NB4 (cell line): ENCODE results near the gene SOD1.

Source experiments
- DNase-seq: peaks from one replicate; pipeline ENCODE4 v3.0.0; 2010; ENCODE audit warnings: low read depth
- H3K4me3 ChIP-seq: one replicate; pipeline ENCODE4 v1.5.1; 2011; ENCODE audit warnings: mild to moderate bottlenecking, low read depth, low read length, moderate library complexity
- MYC ChIP-seq: IDR thresholded peaks from 2 replicates; pipeline ENCODE4 v1.6.1; 2011; ENCODE audit warnings: low read depth, low read length
- POLR2A ChIP-seq: IDR thresholded peaks from 2 replicates; pipeline ENCODE4 v1.6.1; 2011; ENCODE audit warnings: mild to moderate bottlenecking; ENCODE audit not compliant: insufficient read length; ENCODE audit errors: extremely low read depth
- TF ChIP-seq, protein P1 (sequence below): IDR thresholded peaks from one replicate; pipeline ENCODE4 v1.5.1; 2012; ENCODE audit warnings: low read depth, low read length
- TF ChIP-seq, protein P2 (sequence below): IDR thresholded peaks from 2 replicates; pipeline ENCODE4 v1.6.1; 2011; ENCODE audit warnings: low read depth, low read length

SOD1 gene

DNA sequence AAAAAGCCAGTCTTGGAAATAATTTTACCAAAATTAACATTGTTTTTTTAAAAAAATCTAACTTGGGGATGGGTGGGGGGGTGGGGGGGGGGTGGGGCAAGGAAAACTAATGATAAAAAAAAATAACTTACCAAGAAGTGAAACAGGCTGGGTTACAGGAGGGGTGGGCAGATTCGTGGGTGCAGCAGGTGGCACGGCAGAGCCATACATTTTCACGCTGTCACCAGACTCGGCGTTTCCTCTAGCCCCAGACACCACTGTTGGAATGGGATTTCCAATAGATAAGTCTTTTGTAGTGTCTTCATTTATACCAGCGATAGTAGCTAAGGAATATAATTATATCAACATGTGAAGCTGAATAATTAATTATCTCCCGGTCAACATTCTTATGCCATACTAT is 25.4 kb downstream of the SOD1 start:
- no peak for DNase-seq
- TF ChIP-seq POLR2A (no peak), MYC (no peak)
- TF ChIP-seq, protein P1, sequence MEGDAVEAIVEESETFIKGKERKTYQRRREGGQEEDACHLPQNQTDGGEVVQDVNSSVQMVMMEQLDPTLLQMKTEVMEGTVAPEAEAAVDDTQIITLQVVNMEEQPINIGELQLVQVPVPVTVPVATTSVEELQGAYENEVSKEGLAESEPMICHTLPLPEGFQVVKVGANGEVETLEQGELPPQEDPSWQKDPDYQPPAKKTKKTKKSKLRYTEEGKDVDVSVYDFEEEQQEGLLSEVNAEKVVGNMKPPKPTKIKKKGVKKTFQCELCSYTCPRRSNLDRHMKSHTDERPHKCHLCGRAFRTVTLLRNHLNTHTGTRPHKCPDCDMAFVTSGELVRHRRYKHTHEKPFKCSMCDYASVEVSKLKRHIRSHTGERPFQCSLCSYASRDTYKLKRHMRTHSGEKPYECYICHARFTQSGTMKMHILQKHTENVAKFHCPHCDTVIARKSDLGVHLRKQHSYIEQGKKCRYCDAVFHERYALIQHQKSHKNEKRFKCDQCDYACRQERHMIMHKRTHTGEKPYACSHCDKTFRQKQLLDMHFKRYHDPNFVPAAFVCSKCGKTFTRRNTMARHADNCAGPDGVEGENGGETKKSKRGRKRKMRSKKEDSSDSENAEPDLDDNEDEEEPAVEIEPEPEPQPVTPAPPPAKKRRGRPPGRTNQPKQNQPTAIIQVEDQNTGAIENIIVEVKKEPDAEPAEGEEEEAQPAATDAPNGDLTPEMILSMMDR, result no peak
- TF ChIP-seq, protein P2, sequence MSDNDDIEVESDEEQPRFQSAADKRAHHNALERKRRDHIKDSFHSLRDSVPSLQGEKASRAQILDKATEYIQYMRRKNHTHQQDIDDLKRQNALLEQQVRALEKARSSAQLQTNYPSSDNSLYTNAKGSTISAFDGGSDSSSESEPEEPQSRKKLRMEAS, result no peak

DNA sequence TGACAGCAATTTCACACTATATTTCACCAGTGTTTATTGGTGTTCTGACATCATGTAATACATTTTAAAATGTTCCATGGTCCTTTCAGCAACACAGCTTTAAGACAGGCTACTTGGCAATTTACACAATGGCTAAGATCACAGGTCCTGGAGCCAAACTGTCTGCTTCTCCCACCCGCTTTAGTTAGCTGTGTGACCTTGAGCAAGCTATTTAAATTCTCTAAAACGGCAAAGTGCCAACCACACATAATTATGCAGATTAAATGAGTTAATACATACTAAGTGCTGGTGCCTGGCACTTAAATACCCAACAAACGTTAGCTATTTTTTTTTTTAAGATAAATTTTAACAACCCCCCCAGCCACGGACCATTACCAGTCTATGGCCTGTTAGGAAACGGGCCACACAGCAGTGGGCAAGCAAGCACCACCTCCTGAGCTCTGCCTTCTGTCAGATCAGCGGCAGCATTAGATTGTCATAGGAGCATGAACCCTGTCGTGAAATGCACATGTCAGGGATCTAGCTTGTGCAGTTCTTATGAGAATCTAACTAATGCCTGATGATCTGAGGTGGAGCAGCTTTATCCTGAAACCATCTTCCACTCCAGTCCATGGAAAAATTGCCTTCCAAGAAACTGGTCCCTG is 26.9 kb downstream of the SOD1 start:
- TF ChIP-seq MYC (no peak), POLR2A (no peak)
- TF ChIP-seq, protein P1, result no peak
- TF ChIP-seq, protein P2, result no peak
- DNase-seq, result no peak
- H3K4me3 ChIP-seq, result no peak overlapping the region

More for the DNA sequence above, 25.4 kb downstream of the SOD1 start:
- H3K4me3 ChIP-seq, result no peak overlapping the region

DNA sequence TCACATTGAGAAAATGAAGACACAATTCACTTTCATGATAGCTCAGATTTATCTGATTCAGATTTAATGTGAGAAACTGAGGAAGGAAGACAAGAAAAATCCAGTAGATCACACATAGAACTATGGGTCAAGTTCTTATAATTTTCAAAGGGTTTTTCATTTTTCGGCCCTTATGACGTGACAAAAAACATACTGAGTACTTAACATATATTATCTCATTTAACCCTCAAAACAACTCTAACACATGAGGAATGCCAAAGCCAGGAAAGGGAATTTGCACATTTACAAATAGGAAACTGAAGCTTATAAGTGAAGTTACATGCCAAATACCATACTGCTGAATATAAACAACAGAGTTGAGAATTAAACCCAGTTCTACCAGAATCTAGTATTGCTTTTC is 27.6 kb downstream of the SOD1 start:
- TF ChIP-seq, protein P2, result no peak
- TF ChIP-seq, protein P1, result no peak
- TF ChIP-seq POLR2A (no peak), MYC (no peak)
- DNase-seq, result no peak
- no peak overlapping the region for H3K4me3 ChIP-seq

DNA sequence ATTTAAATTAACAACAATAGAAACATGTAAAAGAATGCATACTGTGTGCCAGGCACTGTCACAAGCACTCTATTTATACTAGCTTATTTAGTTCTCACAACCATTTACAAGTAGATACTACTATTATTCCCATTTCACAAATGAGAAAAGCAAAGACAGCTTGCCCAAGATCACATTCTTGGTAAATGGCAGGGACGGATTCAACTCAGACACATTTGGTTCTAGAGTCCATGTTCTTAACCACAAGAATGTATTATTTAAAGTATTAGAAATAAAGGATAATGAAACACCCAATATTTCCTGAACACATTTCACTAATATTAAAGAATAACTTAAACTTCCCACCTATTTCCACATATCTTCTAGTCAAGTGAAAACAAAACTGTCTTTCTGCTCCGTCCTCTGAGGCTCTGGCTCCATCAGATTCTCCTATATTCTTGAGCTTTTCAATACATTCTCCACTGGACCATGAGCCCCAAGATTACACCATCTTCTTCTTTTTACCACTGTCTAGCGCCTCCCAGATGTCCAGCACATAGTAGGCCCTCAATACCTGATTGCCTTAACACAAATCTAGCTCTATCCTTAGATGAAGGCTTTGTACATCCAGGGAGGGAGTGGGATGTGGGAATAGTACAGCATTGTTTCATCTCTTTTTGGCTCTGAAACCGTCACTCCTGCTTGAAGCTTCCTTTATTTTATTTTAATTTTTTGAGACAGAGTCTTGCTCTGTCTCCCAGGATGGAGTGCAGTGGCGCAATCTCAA is 29.3 kb downstream of the SOD1 start:
- no peak overlapping the region for H3K4me3 ChIP-seq
- DNase-seq, result no peak
- TF ChIP-seq POLR2A (no peak), MYC (no peak)
- TF ChIP-seq, protein P1, result no peak
- TF ChIP-seq, protein P2, result no peak

DNA sequence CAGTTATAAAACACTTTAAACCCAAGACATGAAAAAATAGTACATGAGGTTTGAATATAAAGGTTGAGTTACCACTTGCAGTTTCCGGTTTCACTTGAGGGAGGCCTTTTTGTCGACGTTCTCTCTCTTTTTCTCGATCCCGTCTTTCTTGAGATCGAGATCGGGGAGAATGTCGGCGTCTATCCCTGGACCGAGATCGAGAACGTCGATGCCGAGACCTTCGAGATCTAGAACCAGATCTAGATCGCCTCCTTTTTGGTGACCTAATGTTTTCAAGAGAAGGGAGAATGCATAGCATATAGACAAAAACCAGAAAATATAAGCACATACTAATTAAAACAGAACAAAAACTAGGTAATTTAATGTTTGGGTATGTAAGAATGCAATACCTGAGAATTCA is 33.7 kb downstream of the SOD1 start:
- no peak for DNase-seq
- H3K4me3 ChIP-seq, result no peak overlapping the region
- TF ChIP-seq, protein P2, result no peak
- no peak for TF ChIP-seq POLR2A
- TF ChIP-seq, protein P1, result no peak
- no peak for TF ChIP-seq MYC
